ENCODE results near the gene LRFN4.
"Not testable (repeated sequence)": the region's sequence is repeated elsewhere in the genome, so short reads cannot be mapped to it uniquely, and the experiment has no call there.

LRFN4 gene

DNA sequence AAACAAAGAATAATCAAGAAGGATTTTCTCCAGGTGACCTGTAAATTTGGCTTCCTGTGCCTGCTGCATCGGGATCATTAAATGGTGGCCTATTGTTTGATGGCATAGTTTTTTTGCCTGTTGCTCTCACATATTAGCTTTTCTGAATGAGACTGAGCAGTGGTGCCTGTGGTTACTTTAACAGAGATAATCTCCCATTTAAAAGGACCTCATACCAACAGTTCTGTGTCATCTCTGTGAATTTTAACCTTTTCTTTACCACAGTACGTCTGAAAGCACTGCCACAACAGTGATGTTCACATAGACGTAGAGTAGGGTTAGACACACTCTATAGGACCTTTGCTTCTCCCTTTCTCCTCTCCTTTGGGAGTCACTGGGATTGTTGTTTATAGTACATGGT, 36.5 kb upstream of the LRFN4 start:
- no peak overlapping the region for H3K27ac ChIP-seq
- TF ChIP-seq, protein P1, sequence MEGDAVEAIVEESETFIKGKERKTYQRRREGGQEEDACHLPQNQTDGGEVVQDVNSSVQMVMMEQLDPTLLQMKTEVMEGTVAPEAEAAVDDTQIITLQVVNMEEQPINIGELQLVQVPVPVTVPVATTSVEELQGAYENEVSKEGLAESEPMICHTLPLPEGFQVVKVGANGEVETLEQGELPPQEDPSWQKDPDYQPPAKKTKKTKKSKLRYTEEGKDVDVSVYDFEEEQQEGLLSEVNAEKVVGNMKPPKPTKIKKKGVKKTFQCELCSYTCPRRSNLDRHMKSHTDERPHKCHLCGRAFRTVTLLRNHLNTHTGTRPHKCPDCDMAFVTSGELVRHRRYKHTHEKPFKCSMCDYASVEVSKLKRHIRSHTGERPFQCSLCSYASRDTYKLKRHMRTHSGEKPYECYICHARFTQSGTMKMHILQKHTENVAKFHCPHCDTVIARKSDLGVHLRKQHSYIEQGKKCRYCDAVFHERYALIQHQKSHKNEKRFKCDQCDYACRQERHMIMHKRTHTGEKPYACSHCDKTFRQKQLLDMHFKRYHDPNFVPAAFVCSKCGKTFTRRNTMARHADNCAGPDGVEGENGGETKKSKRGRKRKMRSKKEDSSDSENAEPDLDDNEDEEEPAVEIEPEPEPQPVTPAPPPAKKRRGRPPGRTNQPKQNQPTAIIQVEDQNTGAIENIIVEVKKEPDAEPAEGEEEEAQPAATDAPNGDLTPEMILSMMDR (IDR thresholded peaks at IDR 0.05) = no peak
- TF ChIP-seq ZFX (IDR thresholded peaks at IDR 0.05; ENCODE audit: borderline replicate concordance) = no peak

DNA sequence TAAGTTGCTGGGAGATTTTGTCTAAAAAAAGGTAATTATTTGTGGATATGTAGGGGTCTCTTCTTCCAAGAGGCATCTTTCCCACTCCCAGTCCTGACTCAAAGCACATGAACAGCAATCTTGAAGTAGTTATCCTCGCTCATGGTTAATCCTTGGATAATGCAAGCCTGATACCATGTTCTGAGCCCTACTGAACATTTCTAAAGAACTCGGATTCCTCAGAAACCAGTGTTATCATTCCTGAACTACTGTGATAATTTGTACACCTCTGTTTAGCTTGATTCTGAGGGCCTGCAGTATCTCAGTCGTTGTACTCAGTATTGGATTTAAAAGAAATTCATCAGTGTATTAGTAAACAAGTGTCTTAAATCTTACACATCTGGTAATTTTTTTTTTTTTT, 36.0 kb upstream of the LRFN4 start:
- H3K27ac ChIP-seq = no peak overlapping the region
- TF ChIP-seq ZFX (IDR thresholded peaks at IDR 0.05; ENCODE audit: borderline replicate concordance) = no peak
- TF ChIP-seq, protein P1 (IDR thresholded peaks at IDR 0.05) = no peak

DNA sequence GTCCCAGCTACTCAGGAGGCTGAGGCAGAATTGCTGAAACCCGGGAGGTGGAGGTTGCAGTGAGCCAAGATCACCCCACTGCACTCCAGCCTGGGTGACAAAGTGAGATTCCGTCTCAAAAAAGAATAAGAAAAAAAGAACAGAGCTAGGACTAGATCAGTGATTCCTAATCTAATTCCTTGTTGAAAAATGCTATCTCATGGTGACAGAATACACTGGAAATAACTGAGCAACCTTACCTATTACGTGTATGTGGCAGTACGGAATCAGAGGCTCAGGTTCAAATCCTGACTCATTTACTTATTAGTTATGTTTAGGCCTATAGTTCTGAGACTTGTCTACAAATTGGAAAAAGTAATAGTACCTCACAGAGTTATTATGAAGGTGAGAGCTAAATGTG, 33.2 kb upstream of the LRFN4 start:
- TF ChIP-seq, protein P1 (IDR thresholded peaks at IDR 0.05) = no peak
- TF ChIP-seq ZFX (IDR thresholded peaks at IDR 0.05; ENCODE audit: borderline replicate concordance) = no peak
- H3K27ac ChIP-seq = no peak overlapping the region

DNA sequence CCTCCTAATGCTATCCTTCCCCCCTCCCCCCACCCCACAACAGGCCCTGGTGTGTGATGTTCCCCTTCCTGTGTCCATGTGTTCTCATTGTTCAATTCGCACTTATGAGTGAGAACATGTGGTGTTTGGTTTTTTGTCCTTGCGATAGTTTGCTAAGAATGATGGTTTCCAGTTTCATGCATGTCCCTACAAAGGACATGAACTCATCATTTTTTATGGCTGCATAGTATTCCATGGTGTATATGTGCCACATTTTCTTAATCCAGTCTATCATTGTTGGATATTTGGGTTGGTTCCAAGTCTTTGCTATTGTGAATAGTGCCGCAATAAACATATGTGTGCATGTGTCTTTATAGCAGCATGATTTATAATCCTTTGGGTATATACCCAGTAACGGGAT, 32.3 kb upstream of the LRFN4 start:
- not testable (repeated sequence) for H3K27ac ChIP-seq

DNA sequence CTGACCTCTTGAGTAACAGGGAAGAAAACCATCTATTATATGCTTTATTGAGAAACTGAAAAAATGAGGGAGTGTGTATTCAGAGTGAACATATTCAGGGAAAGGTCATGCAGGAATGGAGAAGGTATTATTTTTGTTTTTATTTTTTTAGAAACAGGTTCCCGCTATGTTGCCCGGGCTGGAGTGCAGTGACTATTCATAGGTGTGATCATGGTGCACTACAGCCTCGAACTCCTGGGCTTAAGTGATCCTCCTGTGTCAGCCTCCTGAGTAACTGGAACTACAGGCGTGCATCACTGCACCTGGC, 22.4 kb upstream of the LRFN4 start:
- no peak overlapping the region for H3K27ac ChIP-seq

DNA sequence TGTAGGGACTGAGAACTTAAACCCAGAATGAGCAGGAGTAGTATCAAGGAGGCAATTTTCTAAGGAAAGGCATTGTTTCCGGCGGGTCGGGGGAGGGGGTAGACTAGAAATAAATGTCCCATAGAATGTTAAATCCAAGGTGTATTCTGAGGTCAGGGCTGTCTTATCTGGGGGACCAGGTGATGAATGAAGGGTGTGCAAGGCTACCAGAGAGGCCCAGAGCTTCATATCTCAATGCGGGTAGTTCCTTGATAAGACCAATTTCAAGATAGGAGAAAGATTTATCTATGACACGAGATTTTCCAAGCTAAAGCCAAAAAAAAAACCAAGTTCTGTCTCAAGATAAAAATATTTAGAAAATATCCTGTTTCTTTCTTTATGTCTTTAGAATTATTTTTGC, 21.9 kb upstream of the LRFN4 start:
- H3K27ac ChIP-seq = no peak overlapping the region
- TF ChIP-seq ZFX (IDR thresholded peaks at IDR 0.05; ENCODE audit: borderline replicate concordance) = no peak
- TF ChIP-seq, protein P1 (IDR thresholded peaks at IDR 0.05) = no peak

More for the DNA sequence above, 22.4 kb upstream of the LRFN4 start:
- TF ChIP-seq ZFX (IDR thresholded peaks at IDR 0.05; ENCODE audit: borderline replicate concordance) = no peak
- TF ChIP-seq, protein P1 (IDR thresholded peaks at IDR 0.05) = peak; percentile 54

DNA sequence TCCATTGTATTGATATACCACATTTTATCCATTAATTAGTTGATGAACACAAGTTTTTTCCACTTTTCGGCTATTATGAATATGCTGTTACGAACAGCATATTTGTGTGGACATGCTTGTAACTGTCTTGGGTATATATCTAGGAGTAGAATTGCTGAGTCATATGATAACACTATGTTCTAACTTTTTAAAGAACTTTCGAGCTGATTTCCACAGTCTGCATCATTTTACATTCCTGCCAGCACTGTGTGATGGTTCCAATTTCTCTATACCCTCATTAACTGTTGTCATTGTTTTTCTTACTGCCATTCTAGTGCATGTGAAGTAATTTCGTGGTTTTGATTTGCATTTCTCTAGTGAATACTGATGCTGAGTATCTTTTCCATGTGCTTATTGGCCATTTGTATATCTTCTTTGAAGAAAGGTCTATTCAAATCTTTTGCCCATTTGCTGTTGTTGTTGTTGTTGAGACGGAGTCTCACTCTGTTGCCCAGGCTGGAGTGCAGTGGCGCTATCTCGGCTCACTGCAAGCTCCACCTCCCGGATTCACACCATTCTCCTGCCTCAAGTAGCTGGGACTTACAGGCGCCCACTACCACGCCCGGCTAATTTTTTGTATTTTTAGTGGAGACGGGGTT, 21.0 kb upstream of the LRFN4 start:
- no peak overlapping the region for H3K27ac ChIP-seq
- TF ChIP-seq, protein P1 (IDR thresholded peaks at IDR 0.05) = no peak
- TF ChIP-seq ZFX (IDR thresholded peaks at IDR 0.05; ENCODE audit: borderline replicate concordance) = no peak
